Measurements from ENCODE around the gene KRT79.

KRT79 gene

DNA sequence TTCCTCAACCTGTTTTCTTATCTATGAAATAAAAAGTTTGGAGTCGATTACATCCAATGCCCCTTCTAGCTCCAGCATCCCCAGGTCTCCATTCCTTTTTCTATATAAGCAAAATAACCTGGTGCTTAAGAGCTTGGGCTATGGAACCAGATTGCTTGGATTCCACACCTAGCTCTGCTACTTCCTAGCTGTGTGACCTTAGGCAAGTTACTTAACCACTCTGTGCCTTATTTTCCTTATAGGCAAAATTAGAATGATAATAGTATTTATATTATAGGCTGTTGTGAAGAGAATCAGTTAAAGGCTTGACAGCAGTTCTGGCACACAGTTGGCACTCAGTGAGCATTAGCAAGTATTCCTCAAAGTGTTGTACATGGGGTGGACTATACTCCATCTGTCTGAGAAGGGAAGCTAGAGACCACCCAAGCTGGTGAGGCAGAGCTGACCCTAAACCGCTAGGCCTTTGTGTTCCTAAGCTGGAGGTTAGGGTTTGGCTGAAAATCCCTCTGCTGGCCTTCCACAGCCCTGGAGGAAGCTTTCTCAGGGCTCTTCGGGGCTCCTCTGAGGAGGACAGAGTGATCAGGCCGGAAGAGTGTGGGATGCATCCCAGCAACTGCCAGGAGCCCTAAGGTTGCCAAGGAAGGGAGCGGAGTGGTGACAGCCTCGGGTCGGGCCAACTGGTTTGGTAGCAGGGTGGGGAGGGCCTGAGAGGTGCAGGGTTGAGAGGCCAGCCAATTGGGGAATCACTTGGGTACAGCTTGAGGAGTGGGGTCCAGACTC lies 14.2 kb downstream of the KRT79 start:
- DNase-seq (ENCODE audit: low spot score): no peak

DNA sequence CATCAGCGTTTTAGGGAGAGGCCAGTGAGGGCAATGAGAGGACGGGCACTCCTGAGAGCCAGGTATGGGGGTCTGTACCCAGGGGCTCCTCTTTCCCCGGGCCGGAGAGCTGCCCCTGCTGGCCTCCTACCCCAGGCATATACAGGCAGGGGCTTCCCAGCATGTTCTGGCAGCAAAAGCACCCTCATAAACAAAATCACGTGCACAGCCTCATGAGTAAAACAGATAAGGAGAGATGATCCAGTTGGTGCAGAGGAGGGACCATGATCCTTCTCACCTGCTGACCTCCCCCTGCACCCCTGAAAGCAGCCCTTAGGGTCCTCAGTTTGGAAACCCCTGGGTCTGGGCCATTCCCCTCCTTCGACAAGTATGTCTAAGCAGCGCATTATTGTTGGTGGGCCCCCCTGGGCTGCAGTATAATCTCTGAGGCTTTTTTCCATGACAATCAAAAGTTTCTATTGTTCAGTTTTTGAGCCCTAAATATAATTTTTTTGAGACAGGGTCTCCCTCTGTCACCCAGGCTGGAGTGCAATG lies 15.2 kb downstream of the KRT79 start:
- DNase-seq (ENCODE audit: low spot score): no peak

DNA sequence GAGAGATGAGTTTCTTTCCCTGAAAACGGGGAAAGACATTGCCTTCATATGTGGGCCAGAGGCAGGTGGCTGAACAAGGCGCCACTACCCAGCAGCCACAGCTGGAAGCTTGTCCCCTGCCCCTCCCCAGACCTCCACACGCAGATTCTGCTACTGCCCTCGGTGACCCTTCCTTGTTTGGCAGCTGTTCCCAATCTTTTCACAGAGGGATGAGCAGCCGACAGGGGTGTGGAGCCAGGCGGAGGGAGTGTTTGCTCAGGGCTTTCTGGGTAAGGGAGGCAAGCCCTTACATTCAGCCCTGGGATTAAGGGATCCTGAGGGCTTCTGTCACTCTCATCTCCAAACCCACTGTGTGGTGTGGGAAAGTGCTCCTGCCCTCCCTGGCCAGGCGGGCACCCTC lies 15.7 kb downstream of the KRT79 start:
- DNase-seq (ENCODE audit: low spot score): no peak

DNA sequence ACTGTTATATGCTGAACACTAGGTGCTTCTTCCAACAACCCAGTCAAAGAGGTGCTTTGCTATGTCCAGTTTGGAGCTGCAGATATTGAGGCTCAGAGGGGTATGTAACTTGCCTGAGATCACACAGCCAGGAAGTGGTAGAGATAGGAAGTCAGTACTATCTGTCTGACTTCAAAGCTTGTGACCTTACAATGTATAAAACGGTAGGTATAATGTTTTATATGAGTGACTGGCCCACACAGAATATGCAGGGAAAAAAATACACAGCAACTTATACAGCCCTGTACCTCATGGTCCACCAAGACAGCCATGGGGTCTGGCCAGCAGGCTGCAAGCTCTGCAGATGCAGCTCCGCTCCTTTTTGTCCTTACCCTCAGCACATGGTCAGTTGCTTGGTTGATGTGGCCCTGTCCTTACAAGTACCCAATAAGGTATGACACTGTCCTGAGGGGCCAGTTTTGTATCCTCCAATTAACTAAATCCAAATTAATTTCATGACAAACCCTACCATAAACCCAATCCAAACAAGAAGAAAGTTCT lies 16.3 kb downstream of the KRT79 start:
- DNase-seq (ENCODE audit: low spot score): no peak

DNA sequence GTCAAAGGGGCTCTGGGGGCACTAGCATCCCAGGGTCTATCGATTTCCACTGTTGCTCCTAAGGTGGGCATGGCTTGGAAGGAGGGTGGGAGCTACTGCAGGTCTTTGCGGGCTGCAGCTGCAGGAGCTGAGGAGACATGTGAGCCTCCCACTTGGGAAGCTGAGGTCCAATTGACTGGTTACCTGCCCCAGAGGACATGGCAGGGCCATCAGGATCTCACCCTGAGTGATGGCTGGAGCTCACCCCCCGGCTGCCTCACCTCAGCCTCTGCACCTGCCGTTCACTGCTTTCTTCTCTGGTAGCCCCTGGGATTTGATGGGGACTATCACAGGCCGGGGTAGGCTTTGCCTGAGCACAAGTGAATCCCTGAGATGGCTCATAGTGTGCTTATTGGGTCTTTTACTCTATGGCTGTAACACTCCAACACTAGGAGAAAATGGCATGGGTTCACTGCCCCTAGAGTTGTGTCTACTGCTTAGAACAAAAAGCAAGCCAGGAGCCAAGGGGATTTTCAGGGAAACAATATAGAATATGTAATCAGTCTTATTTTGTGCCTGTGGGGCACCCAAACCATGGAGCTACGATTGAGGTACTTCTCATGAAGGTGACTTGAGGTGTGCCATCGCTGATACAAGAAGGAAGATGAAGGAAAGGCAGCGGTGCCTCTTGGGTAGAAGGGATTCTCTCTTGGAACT lies 17.0 kb downstream of the KRT79 start:
- DNase-seq (ENCODE audit: low spot score): no peak

DNA sequence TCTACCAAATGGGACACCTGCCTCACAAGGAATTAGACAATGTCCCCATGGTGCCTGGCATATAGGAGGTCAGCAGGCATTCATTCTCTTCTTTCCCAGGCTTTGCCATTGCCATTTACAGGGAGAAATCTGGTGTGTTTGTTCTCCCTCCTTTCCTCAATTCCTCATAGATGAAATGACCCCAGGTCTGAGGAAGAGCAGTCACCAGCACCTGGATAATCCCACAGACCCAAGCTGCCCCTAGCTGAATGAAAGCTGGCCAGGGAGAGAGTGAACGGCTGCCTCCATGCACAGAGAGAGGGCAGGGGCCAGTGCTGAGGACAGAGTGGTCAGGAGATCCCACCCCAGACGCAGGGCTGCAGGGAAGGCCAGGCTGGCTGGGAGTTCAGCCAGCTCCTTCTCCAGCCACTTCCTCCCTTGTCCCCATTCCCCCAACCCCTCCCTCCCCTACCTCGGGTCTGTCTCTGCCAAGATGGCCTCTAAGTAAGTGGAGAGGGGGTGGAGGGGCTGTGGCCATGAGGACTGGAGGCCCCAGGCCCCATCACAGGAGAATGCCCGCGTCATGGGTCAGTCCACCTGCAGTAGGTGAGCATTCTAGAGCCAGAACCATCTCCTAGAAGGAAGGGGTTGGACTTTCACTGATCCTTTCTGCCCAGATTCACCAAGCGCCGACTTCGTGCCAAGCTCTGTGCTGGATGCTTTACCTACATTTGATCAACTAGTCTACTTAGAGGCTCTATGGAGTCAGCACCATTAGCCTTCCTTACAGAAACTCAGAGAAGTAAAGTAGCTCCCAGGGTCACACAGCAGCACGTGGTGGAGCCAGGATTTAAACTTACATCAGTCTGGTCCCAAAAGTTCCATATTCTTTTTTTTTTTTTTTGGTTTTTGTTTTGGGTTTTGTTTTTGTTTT lies 18.2 kb downstream of the KRT79 start:
- DNase-seq (ENCODE audit: low spot score): no peak

DNA sequence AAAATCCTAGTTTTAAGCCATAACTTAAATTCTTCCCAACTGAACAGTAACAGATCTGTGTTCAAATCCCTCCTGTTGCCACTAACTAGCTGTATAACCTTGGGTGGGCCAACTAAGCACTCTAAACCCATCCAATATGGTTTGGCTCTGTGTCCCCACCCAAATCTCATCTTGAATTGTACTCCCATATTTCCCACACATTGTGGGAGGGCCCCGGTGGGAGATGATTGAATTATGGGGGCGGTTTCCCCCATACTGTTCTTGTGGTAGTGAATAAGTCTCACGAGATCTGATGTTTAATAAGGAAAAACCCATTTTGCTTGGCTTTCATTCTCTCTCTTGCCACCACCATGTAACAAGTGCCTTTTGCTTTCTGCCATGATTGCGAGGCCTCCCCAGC lies 18.9 kb downstream of the KRT79 start:
- no peak for DNase-seq (ENCODE audit: low spot score)

DNA sequence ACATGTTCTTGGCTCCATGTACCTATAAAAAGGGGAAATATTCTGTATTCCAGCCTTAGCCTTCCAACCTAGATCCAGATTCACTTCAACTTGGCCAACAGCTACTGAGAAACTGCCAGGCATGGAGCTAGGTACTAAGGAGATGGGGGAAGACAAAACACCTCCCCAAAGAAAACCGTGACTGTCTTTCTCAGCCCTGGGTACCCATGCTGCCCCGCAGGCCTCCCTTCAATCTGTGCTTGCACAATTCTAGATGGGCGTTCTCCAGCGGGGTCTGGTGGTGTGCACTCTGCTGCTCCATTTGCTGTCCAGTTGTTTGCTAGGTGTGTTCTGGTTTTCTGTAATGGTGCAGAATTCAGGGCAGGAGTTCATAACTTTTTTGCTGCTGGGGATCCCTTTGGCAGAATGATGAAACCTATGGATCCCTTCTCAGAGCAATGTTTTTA lies 19.4 kb downstream of the KRT79 start:
- no peak for DNase-seq (ENCODE audit: low spot score)

DNA sequence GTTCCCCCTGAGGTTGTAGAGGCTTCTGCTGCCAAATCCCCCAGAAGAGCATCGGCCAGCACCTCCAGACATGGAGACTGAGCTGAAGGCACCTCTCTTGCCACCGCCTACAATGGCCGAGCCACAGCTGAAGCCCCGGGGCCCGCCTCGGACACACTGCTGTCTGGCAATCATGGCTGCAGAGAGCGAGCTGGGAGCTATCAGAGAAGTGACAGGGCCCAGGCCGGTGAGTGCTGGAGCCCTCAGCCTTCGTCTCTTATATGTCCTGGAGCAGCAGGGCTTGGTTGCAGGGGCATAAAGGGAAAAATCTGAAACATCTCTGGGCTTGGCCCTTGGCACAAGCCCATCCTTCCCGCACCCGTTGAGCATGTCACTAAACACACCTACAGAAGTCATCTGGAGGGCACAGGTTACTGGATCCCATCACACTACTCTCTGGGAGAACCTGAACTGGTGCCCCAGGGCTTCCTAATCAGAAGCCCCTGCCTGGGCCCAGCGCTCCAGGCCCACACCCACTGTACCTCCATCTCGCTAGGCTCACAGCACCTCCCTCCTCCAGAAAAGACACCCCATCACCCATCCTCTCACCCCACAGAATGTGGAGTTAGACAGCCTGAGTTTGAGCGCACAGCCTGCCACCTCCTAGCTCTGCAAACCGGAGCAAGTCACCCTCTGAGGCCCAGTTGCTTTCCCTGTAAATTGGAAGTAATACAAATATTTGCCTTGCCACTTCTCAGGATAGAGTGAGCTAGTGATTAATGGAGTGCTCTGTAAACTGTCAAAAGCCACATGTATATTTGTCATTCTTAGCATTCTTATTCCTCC lies 20.0 kb downstream of the KRT79 start, which contains the start of gene KRT4:
Gene KRT4, minus strand, starts transcription at position 232 of the 825 bp plus-strand sequence. Its CDS starts 58 bp downstream, at position 174.
- DNase-seq (ENCODE audit: low spot score): peak; percentile 38

DNA sequence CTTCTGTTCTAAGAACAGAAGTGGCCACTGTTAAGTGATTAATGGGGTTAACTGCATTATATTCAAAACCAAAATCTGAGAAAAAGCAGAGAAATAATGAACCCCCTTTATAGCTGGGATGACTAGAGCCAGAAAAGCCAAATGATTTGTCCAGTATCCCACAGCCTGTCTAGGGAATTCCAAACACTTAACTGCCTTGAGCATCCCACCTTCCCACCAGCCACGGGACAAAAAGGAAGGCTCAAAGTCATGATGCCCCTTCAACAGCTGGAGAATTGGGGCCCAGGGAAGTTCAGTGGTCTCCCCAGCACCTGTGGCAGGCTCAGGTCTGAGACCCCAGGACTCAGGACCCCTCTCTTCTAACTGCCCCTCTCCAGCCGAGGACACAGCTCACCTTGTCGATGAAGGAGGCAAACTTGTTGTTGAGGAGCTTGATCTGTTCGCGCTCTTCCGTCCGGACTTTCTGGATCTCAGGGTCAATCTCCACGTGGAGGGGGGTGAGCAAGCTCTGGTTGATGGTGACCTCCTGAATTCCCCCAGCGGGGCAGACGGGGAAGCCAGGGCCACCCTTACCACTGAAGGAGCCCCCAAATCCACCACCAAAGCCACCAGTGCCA lies 20.8 kb downstream of the KRT79 start:
- no peak for DNase-seq (ENCODE audit: low spot score)

DNA sequence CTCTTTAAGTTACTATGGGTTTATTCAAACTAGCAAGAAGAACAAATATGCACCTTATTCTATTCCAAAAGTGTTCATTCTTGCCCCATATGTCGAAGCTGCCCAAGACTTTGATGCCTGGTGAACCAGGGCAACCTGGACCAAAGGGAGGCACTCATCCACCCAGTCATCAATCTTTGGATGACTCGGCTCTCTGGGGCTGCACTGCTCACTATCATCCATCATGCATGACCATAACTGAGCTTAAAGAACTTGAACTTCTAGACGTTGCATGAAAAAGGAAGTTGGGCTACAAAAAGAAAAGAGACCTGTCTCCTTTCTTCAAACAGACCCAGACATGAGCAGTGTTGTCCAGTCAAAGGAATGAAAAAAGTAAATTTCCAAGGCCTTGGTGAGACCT lies 21.4 kb downstream of the KRT79 start:
- DNase-seq (ENCODE audit: low spot score): no peak

DNA sequence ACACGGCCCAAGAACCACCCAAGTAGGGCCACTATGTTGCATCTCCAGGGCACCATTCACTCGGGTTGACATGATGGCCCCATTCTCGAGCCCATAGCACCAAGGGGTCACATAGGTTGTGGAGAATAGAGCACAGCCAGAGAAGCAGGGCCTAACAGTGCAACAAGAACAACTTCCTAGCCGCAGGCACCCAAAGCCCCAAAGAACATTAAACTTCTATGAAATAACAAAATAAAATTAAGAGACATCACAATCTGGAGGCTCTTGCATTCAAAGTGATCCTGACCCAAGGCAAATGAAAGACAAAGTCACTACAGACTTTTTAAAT lies 22.1 kb downstream of the KRT79 start:
- no peak for DNase-seq (ENCODE audit: low spot score)

DNA sequence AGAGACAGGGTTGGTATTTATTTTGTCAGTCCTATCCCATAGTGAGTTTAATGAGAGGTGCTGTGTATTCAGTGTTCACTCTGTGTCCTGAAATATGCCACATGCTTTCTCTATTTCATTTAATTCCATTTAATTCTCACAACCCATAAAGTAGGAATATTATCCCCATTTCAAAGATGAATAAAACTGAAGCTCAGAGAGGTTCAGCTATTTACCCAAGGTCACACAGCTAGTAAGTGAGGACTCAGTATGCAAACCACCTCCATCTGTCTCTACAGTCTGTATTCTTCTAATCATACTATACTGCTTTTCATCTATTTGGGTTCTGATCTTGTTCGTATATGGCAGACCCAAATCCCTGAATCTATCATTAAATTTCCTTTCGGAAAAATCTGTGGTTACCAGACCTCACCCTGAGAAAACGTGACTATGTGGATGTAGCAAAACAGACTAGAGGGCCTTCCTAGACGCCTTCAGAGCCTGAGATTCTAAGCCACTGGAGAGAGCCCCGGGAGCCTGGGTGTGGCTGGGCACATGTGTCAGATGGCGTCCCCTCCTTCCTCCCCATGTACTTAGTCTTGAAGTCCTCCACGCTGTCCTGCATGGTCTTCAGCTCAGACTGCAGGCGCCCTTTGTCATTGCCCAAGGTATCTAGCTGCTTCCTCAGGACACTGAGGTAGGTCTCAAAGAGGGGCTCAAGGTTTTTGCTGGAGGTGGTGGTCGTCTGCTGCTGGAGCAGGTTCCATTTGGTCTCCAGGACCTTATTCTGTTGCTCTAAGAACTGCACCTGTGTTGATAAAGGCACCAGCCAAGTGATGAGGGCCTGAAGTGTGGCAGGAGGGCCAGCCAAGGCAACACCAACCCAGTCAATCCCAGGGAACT lies 22.7 kb downstream of the KRT79 start:
- DNase-seq (ENCODE audit: low spot score): no peak

DNA sequence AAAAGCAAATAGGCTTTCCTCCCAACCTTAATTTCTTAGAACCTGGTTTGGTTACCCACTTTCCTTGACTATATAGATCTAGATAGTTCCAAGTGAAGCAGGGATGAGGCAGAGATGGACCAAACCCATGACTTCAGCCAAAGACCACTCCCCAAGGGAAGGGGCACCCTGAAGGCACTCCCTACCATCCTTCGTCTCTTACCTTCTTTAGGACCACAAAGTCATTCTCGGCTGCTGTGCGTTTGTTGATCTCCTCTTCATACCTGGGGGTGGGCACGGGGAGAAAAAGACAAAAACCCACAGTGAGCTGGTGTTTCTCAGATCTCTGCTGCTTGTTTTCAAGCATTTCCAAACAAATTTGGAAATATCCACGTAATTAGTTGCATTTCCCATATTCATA lies 23.6 kb downstream of the KRT79 start:
- DNase-seq (ENCODE audit: low spot score): no peak

DNA sequence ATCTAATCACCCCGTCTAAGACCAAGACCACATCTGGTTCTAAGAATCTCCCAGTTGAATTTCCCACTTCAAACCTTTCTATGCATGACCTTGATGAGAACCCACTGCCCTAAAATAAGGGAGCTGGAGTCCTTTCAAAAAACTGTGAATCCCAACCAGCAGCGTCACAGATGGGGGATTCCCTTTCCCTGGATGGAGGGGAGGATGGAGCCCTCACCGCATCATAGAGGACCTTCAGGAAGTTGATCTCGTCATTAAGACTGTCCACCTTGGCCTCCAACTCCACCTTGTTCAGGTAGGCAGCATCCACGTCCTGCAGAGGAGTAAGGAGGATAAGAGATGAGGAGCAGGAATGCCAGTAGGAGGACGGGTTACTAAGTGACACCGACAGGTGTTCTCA lies 24.9 kb downstream of the KRT79 start:
- no peak for DNase-seq (ENCODE audit: low spot score)

DNA sequence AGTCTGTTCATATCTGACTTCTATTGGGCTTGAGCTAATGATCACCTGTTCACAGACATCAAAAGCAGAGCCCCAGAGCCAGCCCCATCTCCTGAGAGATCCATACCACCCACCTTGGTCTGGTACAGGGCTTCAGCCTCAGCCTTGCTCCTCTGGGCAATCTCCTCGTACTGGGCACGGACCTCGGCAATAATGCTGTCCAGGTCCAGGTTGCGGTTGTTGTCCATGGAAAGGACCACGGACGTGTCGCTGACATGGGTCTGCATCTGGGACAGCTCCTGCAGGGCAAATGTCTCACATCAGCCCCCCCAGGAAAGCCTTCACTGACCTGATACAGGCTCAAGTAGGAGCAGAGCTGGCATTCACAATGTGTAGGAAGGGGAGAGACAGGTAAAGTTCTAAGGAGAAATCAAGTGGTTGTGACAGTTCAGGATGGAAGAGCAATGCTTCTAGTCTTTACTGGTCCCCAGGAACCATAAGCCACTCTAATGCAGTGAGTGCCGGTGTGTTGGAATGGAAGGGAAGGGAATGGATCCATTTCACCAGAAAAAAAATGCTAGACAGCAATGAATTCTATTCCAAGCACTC lies 25.4 kb downstream of the KRT79 start:
- no peak for DNase-seq (ENCODE audit: low spot score)

DNA sequence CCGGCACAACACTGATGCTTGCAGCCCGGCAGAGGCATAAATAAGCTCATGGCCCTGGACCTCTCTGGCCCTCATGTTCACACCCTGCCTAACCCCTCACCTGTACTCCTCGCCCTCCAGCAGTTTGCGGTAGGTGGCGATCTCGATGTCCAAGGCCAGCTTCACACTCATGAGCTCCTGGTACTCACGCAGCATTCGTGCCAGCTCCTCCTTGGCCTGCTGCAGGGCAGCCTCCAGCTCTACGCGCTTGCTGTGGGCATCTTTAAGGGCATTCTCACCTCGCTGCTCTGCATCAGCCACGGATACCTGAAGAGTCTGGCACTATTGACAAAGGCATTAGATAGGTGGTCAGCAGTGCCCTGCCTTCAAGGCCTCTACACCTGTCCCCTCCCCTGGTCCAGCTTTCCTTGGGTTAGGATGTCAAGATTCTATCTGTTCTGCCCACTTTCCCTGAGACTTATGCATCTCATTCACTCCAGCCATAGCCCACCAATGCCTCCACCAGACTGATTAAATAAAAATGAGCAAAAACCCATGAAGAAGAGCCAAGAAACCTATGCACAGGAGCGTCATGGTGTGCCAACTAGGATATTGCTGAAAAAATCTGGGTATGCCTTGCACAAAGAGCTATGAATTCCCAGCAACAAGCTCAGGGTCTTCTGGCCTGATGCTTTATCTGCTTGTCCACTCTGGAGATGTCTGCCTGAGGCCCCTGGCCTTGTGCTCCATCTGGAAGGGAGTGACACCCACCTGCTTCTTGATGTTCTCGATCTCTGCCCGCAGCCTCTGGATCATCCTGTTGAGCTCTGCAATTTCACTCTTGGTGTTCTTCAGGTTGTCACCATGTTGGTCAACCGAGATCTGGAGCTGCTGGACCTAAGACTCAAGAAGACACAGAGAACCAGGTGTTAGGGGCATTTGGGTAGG lies 26.3 kb downstream of the KRT79 start:
- no peak for DNase-seq (ENCODE audit: low spot score)
